NB4 (cell line): ENCODE results near the gene PML.
"Not testable (repeated sequence)": the region's sequence is repeated elsewhere in the genome, so short reads cannot be mapped to it uniquely, and the experiment has no call there.

Source experiments
- DNase-seq: peaks from one replicate; pipeline ENCODE4 v3.0.0; 2010; ENCODE audit warnings: low read depth
- H3K4me3 ChIP-seq: one replicate; pipeline ENCODE4 v1.5.1; 2011; ENCODE audit warnings: mild to moderate bottlenecking, low read depth, low read length, moderate library complexity
- MYC ChIP-seq: IDR thresholded peaks from 2 replicates; pipeline ENCODE4 v1.6.1; 2011; ENCODE audit warnings: low read depth, low read length
- POLR2A ChIP-seq: IDR thresholded peaks from 2 replicates; pipeline ENCODE4 v1.6.1; 2011; ENCODE audit warnings: mild to moderate bottlenecking; ENCODE audit not compliant: insufficient read length; ENCODE audit errors: extremely low read depth
- TF ChIP-seq, protein P1 (sequence below): IDR thresholded peaks from 2 replicates; pipeline ENCODE4 v1.6.1; 2011; ENCODE audit warnings: low read depth, low read length
- TF ChIP-seq, protein P2 (sequence below): IDR thresholded peaks from one replicate; pipeline ENCODE4 v1.5.1; 2012; ENCODE audit warnings: low read depth, low read length

PML gene

DNA sequence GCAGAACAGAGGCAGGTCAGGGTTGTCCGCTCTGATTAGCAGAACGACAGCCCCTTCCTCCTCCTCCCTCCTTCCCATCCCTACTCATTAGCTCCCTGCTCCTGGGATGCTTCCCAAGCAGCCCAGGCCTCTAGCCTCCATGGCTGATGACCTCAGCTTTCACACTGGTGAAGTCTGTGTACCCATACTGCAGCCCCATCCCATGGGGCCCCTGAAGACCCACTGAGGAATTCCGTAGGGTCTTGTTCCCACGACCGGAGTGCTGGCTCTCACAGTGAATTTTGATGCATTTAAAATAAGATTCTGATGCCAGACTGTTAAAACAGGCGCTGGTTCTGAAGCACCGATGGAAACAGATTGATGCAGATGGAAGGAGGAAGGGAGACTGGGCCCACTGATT, 51.8 kb downstream of the PML start:
- DNase-seq = no peak
- H3K4me3 ChIP-seq = no peak overlapping the region
- TF ChIP-seq, protein P1, sequence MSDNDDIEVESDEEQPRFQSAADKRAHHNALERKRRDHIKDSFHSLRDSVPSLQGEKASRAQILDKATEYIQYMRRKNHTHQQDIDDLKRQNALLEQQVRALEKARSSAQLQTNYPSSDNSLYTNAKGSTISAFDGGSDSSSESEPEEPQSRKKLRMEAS = no peak
- TF ChIP-seq MYC = no peak
- no peak for TF ChIP-seq POLR2A
- TF ChIP-seq, protein P2, sequence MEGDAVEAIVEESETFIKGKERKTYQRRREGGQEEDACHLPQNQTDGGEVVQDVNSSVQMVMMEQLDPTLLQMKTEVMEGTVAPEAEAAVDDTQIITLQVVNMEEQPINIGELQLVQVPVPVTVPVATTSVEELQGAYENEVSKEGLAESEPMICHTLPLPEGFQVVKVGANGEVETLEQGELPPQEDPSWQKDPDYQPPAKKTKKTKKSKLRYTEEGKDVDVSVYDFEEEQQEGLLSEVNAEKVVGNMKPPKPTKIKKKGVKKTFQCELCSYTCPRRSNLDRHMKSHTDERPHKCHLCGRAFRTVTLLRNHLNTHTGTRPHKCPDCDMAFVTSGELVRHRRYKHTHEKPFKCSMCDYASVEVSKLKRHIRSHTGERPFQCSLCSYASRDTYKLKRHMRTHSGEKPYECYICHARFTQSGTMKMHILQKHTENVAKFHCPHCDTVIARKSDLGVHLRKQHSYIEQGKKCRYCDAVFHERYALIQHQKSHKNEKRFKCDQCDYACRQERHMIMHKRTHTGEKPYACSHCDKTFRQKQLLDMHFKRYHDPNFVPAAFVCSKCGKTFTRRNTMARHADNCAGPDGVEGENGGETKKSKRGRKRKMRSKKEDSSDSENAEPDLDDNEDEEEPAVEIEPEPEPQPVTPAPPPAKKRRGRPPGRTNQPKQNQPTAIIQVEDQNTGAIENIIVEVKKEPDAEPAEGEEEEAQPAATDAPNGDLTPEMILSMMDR = no peak

DNA sequence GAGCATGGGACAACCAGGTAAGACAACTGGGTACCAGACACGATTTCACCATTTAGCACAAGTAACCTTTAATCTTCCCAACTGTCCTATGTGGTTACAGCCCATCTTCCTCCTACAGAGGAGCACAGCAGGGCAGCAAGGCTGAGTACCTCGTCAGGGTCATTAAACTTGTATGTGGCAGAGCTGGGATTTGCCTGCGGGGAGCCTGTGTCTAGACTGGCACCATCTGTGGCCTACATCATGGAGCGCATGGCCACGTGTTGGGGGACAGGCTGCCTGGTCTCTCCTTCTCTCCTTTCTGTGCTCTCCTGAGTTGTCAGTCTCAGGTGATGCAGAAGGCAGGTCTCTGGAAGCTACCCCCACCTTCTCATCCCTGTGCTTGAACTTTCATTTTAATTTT, 55.6 kb downstream of the PML start:
- DNase-seq = no peak

DNA sequence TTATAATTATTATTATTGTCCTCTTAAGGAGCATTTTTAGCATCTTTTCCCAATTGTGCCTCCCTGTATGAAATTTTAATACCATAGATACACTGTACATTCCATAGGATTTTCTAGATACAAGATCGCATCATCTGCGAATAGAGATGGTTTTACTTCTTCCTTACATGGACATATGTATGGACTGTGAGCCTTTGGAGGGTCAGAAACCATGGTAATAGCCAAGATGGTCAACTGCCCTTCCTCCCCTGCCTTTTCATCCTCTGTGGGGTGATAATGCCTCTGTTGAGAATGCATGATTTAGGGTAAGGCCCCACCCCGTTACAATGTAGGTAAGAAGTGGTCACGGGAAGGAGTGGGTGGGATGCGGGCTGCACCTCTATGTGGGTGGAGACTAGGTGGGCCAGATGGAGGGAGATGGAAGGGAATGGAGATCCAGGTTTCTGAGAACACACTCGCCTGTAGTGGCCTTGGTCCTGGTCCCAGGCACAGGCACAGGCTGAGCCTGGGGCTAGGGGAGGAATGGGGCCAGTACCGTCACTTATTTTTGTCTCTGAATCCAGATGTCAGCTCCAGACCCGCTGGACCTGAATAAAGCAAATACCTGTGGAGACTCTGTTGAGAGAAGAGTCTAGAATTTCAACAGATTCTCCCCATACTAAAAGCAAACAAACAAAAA, 56.2 kb downstream of the PML start:
- no peak for TF ChIP-seq MYC
- TF ChIP-seq, protein P2 = no peak
- TF ChIP-seq, protein P1 = no peak
- DNase-seq = no peak
- no peak overlapping the region for H3K4me3 ChIP-seq

More for the DNA sequence above, 55.6 kb downstream of the PML start:
- no peak for TF ChIP-seq MYC
- TF ChIP-seq, protein P1 = no peak
- no peak for TF ChIP-seq POLR2A
- TF ChIP-seq, protein P2 = no peak
- no peak overlapping the region for H3K4me3 ChIP-seq

DNA sequence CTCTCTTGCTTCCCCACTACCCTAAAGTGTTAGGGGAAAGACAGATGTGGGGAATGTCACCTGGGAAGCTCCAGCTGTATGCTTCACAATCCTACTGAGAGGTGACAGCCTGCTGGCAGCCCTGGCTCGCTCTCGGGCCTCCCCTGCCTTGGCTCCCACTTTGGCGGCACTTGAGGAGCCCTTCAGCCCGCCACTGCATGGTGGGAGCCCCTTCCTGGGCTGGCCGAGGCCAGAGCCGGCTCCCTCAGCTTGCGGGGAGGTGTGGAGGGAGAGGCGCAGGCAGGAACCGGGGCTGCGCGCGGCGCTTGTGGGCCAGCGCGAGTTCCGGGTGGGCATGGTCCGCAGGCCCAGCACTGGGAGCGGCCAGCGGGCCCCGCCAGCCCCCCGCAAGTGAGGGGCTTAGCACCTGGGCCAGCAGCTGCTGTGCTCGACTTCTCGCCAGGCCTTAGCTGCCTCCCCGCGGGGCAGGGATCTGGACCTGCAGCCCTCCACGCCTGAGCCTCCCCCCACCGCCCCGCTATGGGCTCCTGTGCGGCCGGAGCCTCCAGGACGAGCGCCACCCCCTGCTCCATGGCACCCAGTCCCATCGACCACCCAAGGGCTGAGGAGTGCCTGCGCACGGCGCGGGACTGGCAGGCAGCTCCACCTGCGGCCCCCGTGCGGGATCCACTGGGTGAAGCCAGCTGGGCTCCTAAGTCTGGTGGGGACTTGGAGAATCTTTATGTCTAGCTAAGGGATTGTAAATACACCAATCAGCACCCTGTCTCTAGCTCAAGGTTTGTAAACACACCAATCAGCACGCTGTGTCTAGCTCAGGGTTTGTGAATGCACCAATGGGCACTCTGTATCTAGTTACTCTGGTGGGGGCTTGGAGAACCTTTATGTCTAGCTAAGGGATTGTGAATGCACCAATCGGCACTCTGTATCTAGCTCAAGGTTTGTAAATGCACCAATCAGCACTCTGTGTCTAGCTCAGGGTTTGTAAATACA, 58.0 kb downstream of the PML start:
- H3K4me3 ChIP-seq, DNase-seq: not testable (repeated sequence)

DNA sequence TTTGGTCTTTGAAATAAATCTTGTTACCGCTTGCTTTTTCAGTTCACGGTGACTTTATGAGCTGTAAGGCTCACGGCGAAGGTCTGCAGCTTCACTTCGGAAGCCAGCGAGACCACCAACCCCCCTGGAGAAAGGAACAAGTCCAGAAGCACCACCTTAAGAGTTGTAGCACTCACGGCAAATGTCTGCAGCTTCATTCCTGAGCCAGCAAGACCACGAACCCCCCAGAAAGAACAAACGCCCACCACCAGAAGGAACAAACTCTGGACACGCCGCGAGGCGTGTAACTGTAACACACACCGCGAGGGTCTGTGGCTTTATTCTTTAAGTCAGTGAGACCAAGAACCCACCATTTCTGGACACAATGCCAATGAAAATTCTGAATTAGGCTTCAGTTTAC, 59.0 kb downstream of the PML start:
- TF ChIP-seq MYC (no peak), POLR2A (no peak)
- TF ChIP-seq, protein P1 = no peak
- TF ChIP-seq, protein P2 = no peak
- no peak for DNase-seq
- H3K4me3 ChIP-seq = no peak overlapping the region

DNA sequence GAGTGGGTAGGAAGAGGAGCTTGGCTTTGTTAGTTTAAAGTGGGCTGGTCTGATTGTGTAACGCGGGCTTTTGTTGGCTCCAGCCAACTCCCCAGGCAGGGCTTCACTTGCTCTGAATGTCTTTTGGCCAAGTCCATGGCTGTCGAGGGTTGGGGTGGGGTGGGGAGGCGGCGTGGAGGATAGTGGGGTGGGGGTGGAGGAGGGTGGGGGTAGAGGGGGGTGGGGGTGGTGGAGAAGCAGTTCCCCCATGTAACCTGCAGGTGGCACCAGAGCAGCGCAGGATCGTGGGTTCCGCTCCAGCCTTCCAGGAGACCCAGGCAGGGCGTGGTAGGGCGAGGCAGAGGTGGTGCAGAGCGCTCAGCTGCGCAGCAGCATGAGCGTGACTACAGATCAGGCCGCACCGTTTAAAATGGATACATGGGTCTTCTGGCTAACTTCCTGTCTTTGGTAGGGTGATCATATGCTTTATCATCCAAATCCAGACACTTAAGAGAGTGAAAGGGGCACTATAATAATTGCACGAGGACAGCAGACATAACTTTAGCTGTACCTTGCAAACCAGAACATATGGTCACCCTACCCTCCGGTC, 59.5 kb downstream of the PML start:
- peak; percentile 86 for DNase-seq
- TF ChIP-seq MYC (peak; percentile 72; the same call in 1 of the 2 replicates), POLR2A (no peak)
- TF ChIP-seq, protein P1 = peak; percentile 71; the same call in 1 of the 2 replicates
- TF ChIP-seq, protein P2 = peak; percentile 60
- no peak overlapping the region for H3K4me3 ChIP-seq
